ENCODE measurements around the gene CCDC24.
A peak's percentile ranks its signal among the peaks of the same experiment; 100 is the strongest.

Gene CCDC24

DNA sequence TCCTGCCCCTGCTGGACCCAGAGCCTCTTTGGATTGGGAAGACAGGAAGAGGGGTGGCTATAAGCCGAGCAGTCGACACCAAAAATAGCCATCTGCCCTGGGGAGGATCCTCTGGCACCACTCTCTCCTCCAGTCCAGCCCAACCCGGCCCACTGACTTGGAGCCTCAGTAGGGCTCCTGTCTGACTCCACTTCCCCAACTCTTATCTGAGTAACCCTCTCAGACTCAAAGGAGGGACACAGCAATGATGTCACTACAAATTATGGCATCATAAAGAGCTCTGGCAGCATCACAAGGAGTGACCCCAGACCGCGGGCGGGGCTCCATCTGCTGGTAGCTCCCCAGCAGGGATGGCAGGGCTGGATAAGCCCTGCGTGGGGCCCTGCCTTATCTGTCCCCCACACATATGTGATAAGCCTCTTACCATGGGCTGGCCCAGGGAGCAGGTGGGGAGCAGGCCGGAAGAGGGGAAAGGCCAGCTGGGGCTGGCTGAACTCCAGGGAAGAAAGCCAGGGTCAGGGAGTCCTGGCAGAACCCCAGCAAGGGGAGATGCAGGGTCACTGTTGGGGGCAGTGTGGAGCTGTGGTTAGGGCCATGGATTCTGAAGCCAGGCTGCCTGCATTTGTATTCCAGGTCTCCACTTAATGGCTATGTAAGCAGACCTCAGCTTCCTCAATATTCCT lies 44.5 kb downstream of the CCDC24 start:
- no peaks in the 10 kb centered on the region for H3K9me3 ChIP-seq (ENCODE audit: control insufficient read depth in 2 of 2, low read length in 2 of 2)
- H3K36me3 ChIP-seq (ENCODE audit: control insufficient read depth in 2 of 2, insufficient read depth in 2 of 2, low read length in 2 of 2), result no peaks in the 10 kb centered on the region
- H3K27me3 ChIP-seq (ENCODE audit: control insufficient read depth in 1 of 2, insufficient read depth in 2 of 2, low read length in 2 of 2), result no peaks in the 10 kb centered on the region
- no peak overlapping the region for H3K4me3 ChIP-seq (ENCODE audit: low read length in 2 of 2)
- peaks cover 49% of the 10 kb centered on the region for H3K4me1 ChIP-seq (ENCODE audit: control insufficient read depth, insufficient read depth, low read length)
- H3K27ac ChIP-seq (ENCODE audit: low read length), result peak overlapping the region; percentile 55
- H3K9ac ChIP-seq (ENCODE audit: low read length in 2 of 2), result peak overlapping the region in 1 of 2 donors; percentile 13

DNA sequence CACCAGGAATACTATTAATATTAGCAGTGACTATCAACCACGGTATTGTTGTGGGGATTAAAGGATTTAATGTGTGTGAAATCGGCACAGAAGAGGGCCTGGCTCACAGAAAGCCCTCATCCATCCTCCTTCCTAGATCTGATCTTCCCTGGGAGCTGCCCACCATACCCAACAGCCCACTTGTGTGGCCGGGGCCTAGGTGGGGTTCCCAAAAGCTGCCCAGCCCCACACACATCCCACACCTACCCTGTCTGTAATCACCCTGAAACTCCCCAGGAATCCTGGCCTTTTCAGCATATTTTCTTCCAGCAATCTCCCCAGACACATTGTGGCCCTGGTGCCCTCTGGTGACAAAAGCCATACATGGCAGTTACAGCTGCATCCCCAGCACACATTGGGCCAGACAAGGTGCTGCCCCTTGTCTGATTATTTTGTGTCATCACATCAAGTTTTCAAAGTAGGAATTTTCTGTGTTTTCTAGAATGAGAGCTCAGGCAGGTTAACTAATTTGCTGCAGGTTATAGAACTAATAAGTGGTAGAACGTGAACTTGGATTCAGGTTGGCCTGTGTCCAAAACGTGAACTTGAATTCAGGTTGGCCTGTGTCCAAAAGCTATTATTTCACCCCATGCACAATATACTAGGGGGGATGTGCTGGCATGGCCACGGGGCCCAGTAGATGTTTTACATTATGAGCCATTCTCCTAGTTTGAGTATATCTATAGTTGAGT lies 45.2 kb downstream of the CCDC24 start:
- Histone ChIP-seq H3K4me1 (ENCODE audit: control insufficient read depth, insufficient read depth, low read length) (peaks cover 44% of the 10 kb centered on the region), H3K9ac (ENCODE audit: low read length in 2 of 2) (no peak overlapping the region), H3K27me3 (ENCODE audit: control insufficient read depth in 1 of 2, insufficient read depth in 2 of 2, low read length in 2 of 2) (no peaks in the 10 kb centered on the region), H3K9me3 (ENCODE audit: control insufficient read depth in 2 of 2, low read length in 2 of 2) (no peaks in the 10 kb centered on the region), H3K27ac (ENCODE audit: low read length) (peak overlapping the region; percentile 55), H3K4me3 (ENCODE audit: low read length in 2 of 2) (no peak overlapping the region), H3K36me3 (ENCODE audit: control insufficient read depth in 2 of 2, insufficient read depth in 2 of 2, low read length in 2 of 2) (no peaks in the 10 kb centered on the region)

GRCh38 chr1:44037154-44037553 lies 45.8 kb downstream of the CCDC24 start:
- H3K4me3 ChIP-seq (ENCODE audit: low read length in 2 of 2), result no peak overlapping the region
- H3K36me3 ChIP-seq (ENCODE audit: control insufficient read depth in 2 of 2, insufficient read depth in 2 of 2, low read length in 2 of 2), result no peaks in the 10 kb centered on the region
- peaks cover 38% of the 10 kb centered on the region for H3K4me1 ChIP-seq (ENCODE audit: control insufficient read depth, insufficient read depth, low read length)
- no peak overlapping the region for H3K27ac ChIP-seq (ENCODE audit: low read length)
- no peaks in the 10 kb centered on the region for H3K27me3 ChIP-seq (ENCODE audit: control insufficient read depth in 1 of 2, insufficient read depth in 2 of 2, low read length in 2 of 2)
- no peak overlapping the region for H3K9ac ChIP-seq (ENCODE audit: low read length in 2 of 2)
- H3K9me3 ChIP-seq (ENCODE audit: control insufficient read depth in 2 of 2, low read length in 2 of 2), result no peaks in the 10 kb centered on the region

DNA sequence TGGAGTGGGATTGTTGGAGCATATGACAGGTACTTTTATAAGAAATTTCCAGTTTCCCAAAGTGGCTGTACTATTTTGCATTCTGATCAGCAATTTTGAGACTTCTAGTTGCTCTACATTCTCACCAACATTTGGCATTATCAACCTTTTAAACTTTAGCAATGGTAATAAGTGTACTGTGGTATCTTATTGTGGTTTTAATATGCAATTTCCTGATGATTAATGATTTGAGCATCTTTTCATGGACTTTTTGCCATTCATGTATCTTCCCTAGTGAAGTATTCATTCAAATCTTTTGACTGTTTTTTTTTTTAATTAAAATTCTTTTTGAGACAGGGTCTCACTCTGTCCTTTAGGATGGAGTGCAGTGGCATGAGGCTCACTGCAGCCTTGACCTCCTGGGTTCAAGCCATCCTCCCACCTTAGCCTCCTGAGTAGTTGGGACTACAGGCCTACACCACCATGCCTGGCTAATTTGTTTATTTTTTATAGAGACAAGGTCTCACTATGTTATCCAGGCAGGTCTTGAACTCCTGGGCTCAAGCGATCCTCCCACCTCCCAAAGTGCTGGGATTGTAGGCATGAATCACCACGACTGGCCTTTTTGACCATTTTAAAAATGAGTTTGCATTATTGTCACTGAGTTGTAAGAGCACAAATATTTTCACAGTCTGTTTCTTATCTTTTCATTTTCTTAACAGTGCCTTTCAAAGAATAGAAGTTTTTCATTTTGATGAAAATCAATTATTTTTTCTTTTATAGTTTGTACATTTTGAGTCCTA lies 47.7 kb downstream of the CCDC24 start:
- peaks cover 27% of the 10 kb centered on the region for H3K4me1 ChIP-seq (ENCODE audit: control insufficient read depth, insufficient read depth, low read length)
- H3K9me3 ChIP-seq (ENCODE audit: control insufficient read depth in 2 of 2, low read length in 2 of 2), result no peaks in the 10 kb centered on the region
- H3K9ac ChIP-seq (ENCODE audit: low read length in 2 of 2), result no peak overlapping the region
- H3K27ac ChIP-seq (ENCODE audit: low read length), result no peak overlapping the region
- H3K4me3 ChIP-seq (ENCODE audit: low read length in 2 of 2), result no peak overlapping the region
- H3K27me3 ChIP-seq (ENCODE audit: control insufficient read depth in 1 of 2, insufficient read depth in 2 of 2, low read length in 2 of 2), result no peaks in the 10 kb centered on the region
- H3K36me3 ChIP-seq (ENCODE audit: control insufficient read depth in 2 of 2, insufficient read depth in 2 of 2, low read length in 2 of 2), result no peaks in the 10 kb centered on the region

GRCh38 chr1:44040418-44040817 lies 49.0 kb downstream of the CCDC24 start:
- Histone ChIP-seq H3K27ac (ENCODE audit: low read length) (no peak overlapping the region), H3K9ac (ENCODE audit: low read length in 2 of 2) (no peak overlapping the region), H3K9me3 (ENCODE audit: control insufficient read depth in 2 of 2, low read length in 2 of 2) (no peaks in the 10 kb centered on the region), H3K27me3 (ENCODE audit: control insufficient read depth in 1 of 2, insufficient read depth in 2 of 2, low read length in 2 of 2) (no peaks in the 10 kb centered on the region), H3K36me3 (ENCODE audit: control insufficient read depth in 2 of 2, insufficient read depth in 2 of 2, low read length in 2 of 2) (no peaks in the 10 kb centered on the region), H3K4me1 (ENCODE audit: control insufficient read depth, insufficient read depth, low read length) (peaks cover 19% of the 10 kb centered on the region), H3K4me3 (ENCODE audit: low read length in 2 of 2) (no peak overlapping the region)

DNA sequence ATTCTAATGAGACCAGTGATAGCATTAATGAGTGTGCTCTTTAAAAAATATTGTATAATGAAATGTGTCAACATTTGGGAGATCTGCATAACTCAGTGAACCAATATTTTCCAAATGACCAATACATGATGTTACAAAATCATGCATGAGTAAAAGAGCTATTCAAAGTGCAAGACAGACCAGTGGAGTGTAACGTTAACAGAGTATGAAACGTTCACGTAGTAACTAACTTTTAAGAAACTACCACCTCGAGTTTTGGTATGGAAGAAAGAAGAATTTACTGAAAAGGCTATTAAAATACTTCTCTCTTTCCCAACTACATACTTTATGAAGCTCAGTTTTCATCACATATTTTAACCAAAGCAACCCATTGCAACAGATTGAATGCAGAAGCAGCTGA lies 49.4 kb downstream of the CCDC24 start:
- H3K36me3 ChIP-seq (ENCODE audit: control insufficient read depth in 2 of 2, insufficient read depth in 2 of 2, low read length in 2 of 2), result no peaks in the 10 kb centered on the region
- no peak overlapping the region for H3K27ac ChIP-seq (ENCODE audit: low read length)
- no peak overlapping the region for H3K9ac ChIP-seq (ENCODE audit: low read length in 2 of 2)
- H3K4me1 ChIP-seq (ENCODE audit: control insufficient read depth, insufficient read depth, low read length), result peaks cover 14% of the 10 kb centered on the region
- H3K27me3 ChIP-seq (ENCODE audit: control insufficient read depth in 1 of 2, insufficient read depth in 2 of 2, low read length in 2 of 2), result no peaks in the 10 kb centered on the region
- no peak overlapping the region for H3K4me3 ChIP-seq (ENCODE audit: low read length in 2 of 2)
- H3K9me3 ChIP-seq (ENCODE audit: control insufficient read depth in 2 of 2, low read length in 2 of 2), result no peaks in the 10 kb centered on the region

- no peaks in the 10 kb centered on the region for H3K9me3 ChIP-seq (ENCODE audit: control insufficient read depth in 2 of 2, low read length in 2 of 2)
- no peaks in the 10 kb centered on the region for H3K27me3 ChIP-seq (ENCODE audit: control insufficient read depth in 1 of 2, insufficient read depth in 2 of 2, low read length in 2 of 2)
- no peak overlapping the region for H3K27ac ChIP-seq (ENCODE audit: low read length)
Observed at GRCh38 chr1:44043176-44044070, 52.0 kb downstream of the CCDC24 start.

DNA sequence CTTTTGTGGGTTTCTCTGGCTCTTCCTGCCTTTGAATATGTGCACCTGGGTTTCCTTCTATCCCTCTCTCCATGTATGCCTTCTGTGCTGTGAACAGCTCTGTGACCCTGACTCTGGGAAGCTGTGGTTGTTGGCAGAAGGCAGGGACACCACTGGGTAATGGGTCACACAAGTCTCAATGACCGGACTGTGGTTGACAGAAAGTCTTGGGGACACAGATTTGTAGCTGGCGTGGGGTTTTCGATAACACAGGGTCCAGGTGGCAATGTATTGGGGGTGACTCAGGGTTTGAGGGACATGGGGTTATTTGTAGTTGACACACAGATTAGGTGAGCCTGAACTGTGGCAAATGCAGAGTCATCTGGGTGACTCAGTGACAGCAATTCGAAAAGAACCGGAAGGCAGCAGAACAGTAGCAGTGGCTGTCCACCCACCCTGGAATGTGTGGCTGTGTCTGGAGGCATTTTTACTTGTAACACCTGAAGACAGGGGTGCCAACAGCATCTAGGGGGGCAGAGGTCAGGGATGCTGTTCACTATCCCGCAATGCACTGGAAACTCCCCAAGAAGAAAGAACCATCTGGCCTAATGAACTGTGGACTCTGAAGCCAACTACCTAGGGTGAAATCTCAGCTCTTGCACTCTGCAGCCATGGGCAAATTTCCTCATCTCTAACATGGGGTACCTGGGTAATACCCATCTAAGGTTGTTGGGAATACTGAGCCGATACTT lies 52.8 kb downstream of the CCDC24 start:
- H3K9ac ChIP-seq (ENCODE audit: low read length in 2 of 2), result no peak overlapping the region
- no peaks in the 10 kb centered on the region for H3K27me3 ChIP-seq (ENCODE audit: control insufficient read depth in 1 of 2, insufficient read depth in 2 of 2, low read length in 2 of 2)
- peaks cover 10% of the 10 kb centered on the region for H3K4me1 ChIP-seq (ENCODE audit: control insufficient read depth, insufficient read depth, low read length)
- no peaks in the 10 kb centered on the region for H3K36me3 ChIP-seq (ENCODE audit: control insufficient read depth in 2 of 2, insufficient read depth in 2 of 2, low read length in 2 of 2)
- H3K27ac ChIP-seq (ENCODE audit: low read length), result no peak overlapping the region
- H3K9me3 ChIP-seq (ENCODE audit: control insufficient read depth in 2 of 2, low read length in 2 of 2), result no peaks in the 10 kb centered on the region
- no peak overlapping the region for H3K4me3 ChIP-seq (ENCODE audit: low read length in 2 of 2)

More at GRCh38 chr1:44043176-44044070, 52.0 kb downstream of the CCDC24 start:
- H3K4me1 ChIP-seq (ENCODE audit: control insufficient read depth, insufficient read depth, low read length), result peaks cover 10% of the 10 kb centered on the region
- H3K9ac ChIP-seq (ENCODE audit: low read length in 2 of 2), result no peak overlapping the region
- H3K36me3 ChIP-seq (ENCODE audit: control insufficient read depth in 2 of 2, insufficient read depth in 2 of 2, low read length in 2 of 2), result no peaks in the 10 kb centered on the region
- H3K4me3 ChIP-seq (ENCODE audit: low read length in 2 of 2), result no peak overlapping the region

GRCh38 chr1:44045064-44045463 lies 53.7 kb downstream of the CCDC24 start:
- Histone ChIP-seq H3K9me3 (ENCODE audit: control insufficient read depth in 2 of 2, low read length in 2 of 2) (no peaks in the 10 kb centered on the region), H3K4me1 (ENCODE audit: control insufficient read depth, insufficient read depth, low read length) (peaks cover 10% of the 10 kb centered on the region), H3K4me3 (ENCODE audit: low read length in 2 of 2) (no peak overlapping the region), H3K9ac (ENCODE audit: low read length in 2 of 2) (no peak overlapping the region), H3K27ac (ENCODE audit: low read length) (no peak overlapping the region), H3K27me3 (ENCODE audit: control insufficient read depth in 1 of 2, insufficient read depth in 2 of 2, low read length in 2 of 2) (no peaks in the 10 kb centered on the region), H3K36me3 (ENCODE audit: control insufficient read depth in 2 of 2, insufficient read depth in 2 of 2, low read length in 2 of 2) (no peaks in the 10 kb centered on the region)
